Ishikawa (cell line): ENCODE results near the gene KCNC1.

Experiments used
- CEBPB ChIP-seq: IDR thresholded peaks from 2 replicates; pipeline ENCODE4 v1.6.1; 2012
- CREB1 ChIP-seq: IDR thresholded peaks from 2 replicates; pipeline ENCODE4 v1.6.1; 2012; ENCODE audit warnings: low read depth
- EGR1 ChIP-seq: IDR thresholded peaks from 2 replicates; pipeline ENCODE4 v1.6.1; 2012
- EP300 ChIP-seq: IDR thresholded peaks from 2 replicates; pipeline ENCODE4 v1.6.1; 2012; ENCODE audit warnings: borderline replicate concordance
- FOXM1 ChIP-seq: IDR thresholded peaks from 2 replicates; pipeline ENCODE4 v1.6.1; 2012; ENCODE audit warnings: low read depth, borderline replicate concordance
- MAX ChIP-seq: IDR thresholded peaks from 2 replicates; pipeline ENCODE4 v1.6.1; 2012
- NFIC ChIP-seq: IDR thresholded peaks from 2 replicates; pipeline ENCODE4 v1.6.1; 2012
- RAD21 ChIP-seq: IDR thresholded peaks from 2 replicates; pipeline ENCODE4 v1.6.1; 2012; ENCODE audit warnings: low read depth
- REST ChIP-seq: IDR thresholded peaks from 2 replicates; pipeline ENCODE4 v1.6.1; 2012; ENCODE audit warnings: low read depth, mild to moderate bottlenecking
- TAF1 ChIP-seq: IDR thresholded peaks from 2 replicates; pipeline ENCODE4 v1.6.1; 2012; ENCODE audit warnings: low read depth, mild to moderate bottlenecking
- TCF12 ChIP-seq: IDR thresholded peaks from 2 replicates; pipeline ENCODE4 v1.6.1; 2012; ENCODE audit warnings: low read depth
- TEAD4 ChIP-seq: IDR thresholded peaks from 2 replicates; pipeline ENCODE4 v1.6.1; 2012
- YY1 ChIP-seq: IDR thresholded peaks from 2 replicates; pipeline ENCODE4 v1.6.1; 2012; ENCODE audit warnings: low read depth
- ZBTB7A ChIP-seq: IDR thresholded peaks from 2 replicates; pipeline ENCODE4 v1.6.1; 2012; ENCODE audit warnings: low read depth
- TF ChIP-seq, protein P1 (sequence below): IDR thresholded peaks from 2 replicates; pipeline ENCODE4 v1.6.1; 2012

KCNC1 gene

GRCh38 chr11:17763244-17763643, 28.7 kb downstream of the KCNC1 start:
- TF ChIP-seq ZBTB7A (no peak), EP300 (no peak), TCF12 (no peak), MAX (no peak), YY1 (no peak), NFIC (no peak), TAF1 (no peak), TEAD4 (no peak), EGR1 (no peak), CEBPB (no peak), RAD21 (no peak), REST (no peak), FOXM1 (no peak), CREB1 (no peak)
- TF ChIP-seq, protein P1, sequence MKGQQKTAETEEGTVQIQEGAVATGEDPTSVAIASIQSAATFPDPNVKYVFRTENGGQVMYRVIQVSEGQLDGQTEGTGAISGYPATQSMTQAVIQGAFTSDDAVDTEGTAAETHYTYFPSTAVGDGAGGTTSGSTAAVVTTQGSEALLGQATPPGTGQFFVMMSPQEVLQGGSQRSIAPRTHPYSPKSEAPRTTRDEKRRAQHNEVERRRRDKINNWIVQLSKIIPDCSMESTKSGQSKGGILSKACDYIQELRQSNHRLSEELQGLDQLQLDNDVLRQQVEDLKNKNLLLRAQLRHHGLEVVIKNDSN = no peak

- no peak for TF ChIP-seq MAX
- no peak for TF ChIP-seq ZBTB7A
- TF ChIP-seq TCF12 = no peak
- TF ChIP-seq REST = no peak
- TF ChIP-seq CEBPB = no peak
- no peak for TF ChIP-seq RAD21
- TF ChIP-seq CREB1 = no peak
- TF ChIP-seq EP300 = no peak
- no peak for TF ChIP-seq NFIC
- no peak for TF ChIP-seq TEAD4
- no peak for TF ChIP-seq FOXM1
Observed at GRCh38 chr11:17763703-17764102, 29.1 kb downstream of the KCNC1 start.

DNA sequence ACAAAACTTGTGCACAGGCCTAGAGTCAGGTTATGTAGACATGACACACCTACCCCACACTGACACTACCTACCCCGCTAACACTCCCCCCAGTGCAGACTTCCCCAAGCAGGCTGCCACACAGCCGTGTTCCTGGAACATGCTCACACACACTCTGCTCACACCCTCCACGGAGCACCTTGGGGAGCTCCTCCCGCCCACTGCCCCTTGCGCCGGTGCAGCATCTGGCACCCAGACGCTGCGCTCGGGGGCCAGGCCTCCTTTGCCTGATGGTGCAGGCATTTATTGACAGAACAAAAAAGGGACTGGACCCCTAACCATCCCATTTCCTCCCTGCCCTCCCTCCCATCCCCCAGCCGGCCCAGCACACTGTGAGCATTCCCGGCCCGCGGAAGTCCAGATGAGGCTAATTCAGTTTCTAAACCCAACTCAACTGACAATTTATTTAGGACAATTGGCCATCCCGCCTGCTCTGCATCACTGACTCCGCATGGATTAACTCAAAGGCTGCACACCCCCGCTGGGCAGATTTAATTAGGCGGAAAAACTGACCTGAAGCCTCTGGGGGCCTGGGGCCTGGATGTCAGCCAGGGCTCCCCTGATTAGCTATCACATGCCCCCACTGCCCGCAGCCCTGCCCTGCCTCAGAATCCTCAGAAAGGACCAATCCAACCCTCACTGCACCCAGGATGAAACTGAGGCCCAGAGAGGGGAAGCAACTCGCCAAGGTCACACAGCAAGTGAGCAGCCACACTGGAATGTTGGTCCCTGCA, 30.1 kb downstream of the KCNC1 start:
- no peak for TF ChIP-seq TCF12
- TF ChIP-seq, protein P1 = no peak
- no peak for TF ChIP-seq TEAD4
- TF ChIP-seq EGR1 = no peak
- TF ChIP-seq REST = no peak
- TF ChIP-seq YY1 = no peak
- TF ChIP-seq RAD21 = no peak
- no peak for TF ChIP-seq CREB1
- TF ChIP-seq NFIC = no peak
- TF ChIP-seq TAF1 = no peak
- TF ChIP-seq EP300 = no peak
- no peak for TF ChIP-seq CEBPB
- TF ChIP-seq FOXM1 = no peak
- TF ChIP-seq MAX = no peak
- no peak for TF ChIP-seq ZBTB7A

DNA sequence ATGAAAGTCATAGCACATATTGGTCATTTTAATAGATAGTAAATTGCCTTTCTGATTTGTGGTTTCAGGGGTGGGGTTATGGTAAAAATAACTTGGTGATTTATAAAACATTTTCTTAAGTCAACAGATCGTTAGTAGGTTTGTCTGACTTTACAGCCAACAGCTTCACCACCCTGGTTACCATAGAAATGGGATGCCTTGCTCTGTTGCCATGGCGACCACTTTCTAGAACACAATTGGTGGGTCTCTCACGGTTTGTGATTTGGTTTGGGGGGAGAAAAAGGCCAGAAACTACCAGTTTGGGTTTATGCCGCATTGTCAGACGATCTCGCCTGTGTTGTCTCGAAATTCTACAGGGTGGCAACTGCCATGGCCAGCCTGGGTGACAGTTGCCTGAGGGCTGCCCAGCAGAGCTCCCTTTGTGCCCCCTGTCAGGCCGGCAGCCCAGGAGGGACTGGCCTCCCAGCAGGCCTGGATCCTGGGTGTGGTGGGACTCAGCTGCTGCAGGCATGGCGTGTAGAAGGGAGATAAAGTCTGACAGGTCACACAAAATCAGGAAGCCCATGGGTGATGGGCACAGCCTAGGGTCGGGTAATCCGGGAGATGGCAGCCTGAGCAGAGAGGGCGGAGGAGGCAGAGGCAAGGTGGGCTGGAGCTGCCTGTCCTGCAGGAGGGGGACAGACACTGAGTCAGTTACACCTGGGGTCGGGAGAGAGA, 30.9 kb downstream of the KCNC1 start:
- TF ChIP-seq RAD21 (no peak), TEAD4 (no peak)
